Heart right ventricle (tissue), 16 donors: ENCODE measurements around the gene SELENOH. TPM values are rescaled to one million over a fixed set of nuclear protein-coding genes. Genes with fewer than 3 reads are reported as not detected.

Source experiments
- ATAC-seq, 8 donors: fragments of 200-7000 bp; cut with Tn5 transposase; one replicate each; pipeline ENCODE4 v1.9.1; 2020; ENCODE audit warnings: mild to moderate bottlenecking in 8 of 8, moderate library complexity in 8 of 8, moderate number of reproducible peaks in 1 of 8
- DNase-seq, 2 donors: peaks; one replicate each; pipeline ENCODE4 v3.0.0-alpha.2; 2020
- H3K27ac ChIP-seq, 10 donors: fragments of 200-600 bp; sonication (generic) in 2 of 10; one replicate each; pipeline versions ENCODE4 v1.5.0 to v1.8.0; 2020 to 2022; ENCODE audit warnings: mild to moderate bottlenecking in 3 of 10
- H3K27me3 ChIP-seq, 7 donors: fragments of 200-600 bp; one replicate each; pipeline ENCODE4 v1.8.0; 2021 to 2022; ENCODE audit warnings: mild to moderate bottlenecking in 2 of 7
- H3K36me3 ChIP-seq, 9 donors: fragments of 200-600 bp; sonication (generic) in 1 of 9; one replicate each; pipeline versions ENCODE4 v1.5.0 to v1.8.0; 2020 to 2022; ENCODE audit warnings: mild to moderate bottlenecking in 2 of 9
- H3K4me1 ChIP-seq, 9 donors: fragments of 200-600 bp; sonication (generic) in 1 of 9; one replicate each; pipeline versions ENCODE4 v1.5.0 to v1.8.0; 2020 to 2022; ENCODE audit warnings: mild to moderate bottlenecking in 4 of 9
- H3K4me3 ChIP-seq, 10 donors: fragments of 200-600 bp; sonication (generic) in 2 of 10; one replicate each; pipeline versions ENCODE4 v1.5.0 to v1.8.0; 2020 to 2022; ENCODE audit warnings: mild to moderate bottlenecking in 7 of 10, moderate library complexity in 2 of 10
- H3K9me3 ChIP-seq, 11 donors: fragments of 200-600 bp in 10 of 11; sonication (generic) in 2 of 11; one replicate each; pipeline versions ENCODE4 v1.5.0 to v1.8.0; 2013 to 2022; ENCODE audit warnings: mild to moderate bottlenecking in 2 of 11, control low read depth in 1 of 11, moderate library complexity in 1 of 11
- WGBS, 2 donors: extraction: QIAGEN DNeasy Blood & Tissue Kit; methylation state at CpG; one replicate each; pipeline ENCODE4 v1.1.7; 2013; ENCODE audit warnings: inconsistent platforms in 1 of 2; 5-methylcytosine and 5-hydroxymethylcytosine counted together
- intact Hi-C, 10 donors: fragments of 100-400 bp; cut with DNase I; formaldehyde crosslinking; loops; one replicate each; pipeline versions ENCODE4 v1.11.1 to v1.14.2; 2022
- polyA plus RNA-seq, 2 donors: library from polyadenylated mRNA; stranded (reverse); fragments of 200-250 nt; gene quantifications; one replicate each; pipeline ENCODE4 v1.2.3, GENCODE V29; 2013
- total RNA-seq, 10 donors: library from RNA; stranded (reverse); fragmentation: NEBNext Ultra II Directional in 3 of 10; extraction: Animal tissue kit (Norgen Biotek cat#: 25700) in 3 of 10; gene quantifications; one replicate each; pipeline versions ENCODE4 v1.2.1 to v1.2.4, GENCODE V29; 2021 to 2023
- TF ChIP-seq, protein P1 (sequence below), 9 donors: fragments of 200-600 bp; sonication (generic) in 2 of 9; IDR thresholded peaks; one replicate each; pipeline versions ENCODE4 v1.5.0 to v1.8.0; 2021 to 2022; ENCODE audit warnings: antibody characterized with exemption in 9 of 9, mild to moderate bottlenecking in 5 of 9, moderate library complexity in 1 of 9
- donor health status: Arrhythmogenic right ventricular cardiomyopathy.
- donor health status: ischemic (EF 13 %, LVEDD 7.1; RV severe dilation, severe dysfunction).
- donor health status: healthy with polysubstance abuse.
- donor health status: DM: no; HTN: yes; CAD: no.
- donor health status: DM: no; HTN: no; CAD: no.
- donor health status: ischemic (EF 25% LVEDD 6.9; RV normal size, moderate dysfunction).
- donor health status: ischemic (EF 25% LVEDD 5.7; RV mildly dilated, moderate dysfunction).
- donor health status: healthy.
- donor health status: DM: yes; HTN: yes; CAD: no.
- donor health status: Ischemic cardiomyopathy.
- donor health status: ischemic (EF 35%, LVEDD 5.7; RV mildly dilated, moderate dysfunction).
- donor health status: nonischemic (EF 11% LVEDD 7.7; RV severe dilation, severe dysfunction).
- donor health status: DM: yes; HTN: yes; CAD: no.
- donor health status: PGD.
- donor health status: ischemic (EF 29% LVEDD 5.4; RV normal size, mild dysfunction).
- donor health status: nonischemic (EF 23%, LVEDD 6.1; RV moderate dilation, normal function).

Gene SELENOH
- total and polyA plus RNA-seq, 12 donors: 69.8 to 99.0 (median 77.5) TPM

DNA sequence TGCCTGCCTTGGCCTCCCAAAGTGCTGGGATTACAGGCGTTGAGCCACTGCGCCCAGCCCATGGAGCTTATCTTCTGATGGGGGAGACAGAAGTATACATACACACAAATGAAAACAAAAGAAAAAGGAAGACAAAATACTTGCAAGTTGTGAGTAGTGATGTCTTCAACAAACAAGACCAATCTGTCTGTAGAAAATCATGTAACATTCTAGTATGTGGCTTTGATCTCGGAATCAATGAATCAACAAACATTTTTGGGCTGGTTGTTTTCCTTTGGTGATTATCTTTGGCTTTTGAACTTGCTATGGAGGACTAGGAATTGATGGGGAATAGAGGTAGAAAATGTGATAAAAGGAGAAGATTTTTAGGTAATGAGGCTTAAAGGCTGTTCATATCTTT is 16.9 kb downstream of the SELENOH start:
- ATAC-seq (no peak), DNase-seq (no peak)
- Histone ChIP-seq H3K27me3 (no peaks in the 10 kb centered on the region), H3K4me1 (peaks cover 0 to 12% (median 0%) of the 10 kb centered on the region in 9 donors), H3K27ac (no peak overlapping the region), H3K4me3 (no peak overlapping the region), H3K36me3 (no peaks in the 10 kb centered on the region), H3K9me3 (no peaks in the 10 kb centered on the region)
- 85 to 94% methylated on average over 3 of the region's 3 CpGs for WGBS, 2 donors
- intact Hi-C loops: loop anchor here in 1 of 10 donors (10.0 kb wide), 1 partner anchor 757 kb away; no protein-coding TSS in a partner anchor
- TF ChIP-seq, protein P1, sequence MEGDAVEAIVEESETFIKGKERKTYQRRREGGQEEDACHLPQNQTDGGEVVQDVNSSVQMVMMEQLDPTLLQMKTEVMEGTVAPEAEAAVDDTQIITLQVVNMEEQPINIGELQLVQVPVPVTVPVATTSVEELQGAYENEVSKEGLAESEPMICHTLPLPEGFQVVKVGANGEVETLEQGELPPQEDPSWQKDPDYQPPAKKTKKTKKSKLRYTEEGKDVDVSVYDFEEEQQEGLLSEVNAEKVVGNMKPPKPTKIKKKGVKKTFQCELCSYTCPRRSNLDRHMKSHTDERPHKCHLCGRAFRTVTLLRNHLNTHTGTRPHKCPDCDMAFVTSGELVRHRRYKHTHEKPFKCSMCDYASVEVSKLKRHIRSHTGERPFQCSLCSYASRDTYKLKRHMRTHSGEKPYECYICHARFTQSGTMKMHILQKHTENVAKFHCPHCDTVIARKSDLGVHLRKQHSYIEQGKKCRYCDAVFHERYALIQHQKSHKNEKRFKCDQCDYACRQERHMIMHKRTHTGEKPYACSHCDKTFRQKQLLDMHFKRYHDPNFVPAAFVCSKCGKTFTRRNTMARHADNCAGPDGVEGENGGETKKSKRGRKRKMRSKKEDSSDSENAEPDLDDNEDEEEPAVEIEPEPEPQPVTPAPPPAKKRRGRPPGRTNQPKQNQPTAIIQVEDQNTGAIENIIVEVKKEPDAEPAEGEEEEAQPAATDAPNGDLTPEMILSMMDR (IDR thresholded peaks at IDR 0.05): no peak

- 3 to 4% methylated on average over 13 of the region's 13 CpGs for WGBS, 2 donors
Observed at GRCh38 chr11:57761301-57762234, 20.3 kb downstream of the SELENOH start, which contains the start of gene CTNND1. Gene CTNND1 (plus strand): TSS chr11:57761802. CDS start chr11:57791479, 29,677 bp downstream.

GRCh38 chr11:57762235-57762861 is 21.1 kb downstream of the SELENOH start:
- peaks cover 10 to 42% (median 35%) of the 10 kb centered on the region in 9 donors for H3K4me1 ChIP-seq
- no peaks in the 10 kb centered on the region for H3K9me3 ChIP-seq
- no peaks in the 10 kb centered on the region for H3K27me3 ChIP-seq
- intact Hi-C loops: loop anchor here in 8 of 10 donors (1.0 to 5.0 kb wide), 8 partner anchors 13 to 40 kb away; no protein-coding TSS in a partner anchor
- ATAC-seq (peak in 4 of 8 donors; percentile 48 to 67 (median 61)), DNase-seq (no peak)
- peaks cover 0 to 4% (median 0%) of the 10 kb centered on the region in 9 donors for H3K36me3 ChIP-seq
- peak overlapping the region; percentile 59 to 98 (median 94) for H3K27ac ChIP-seq
- H3K4me3 ChIP-seq: peak overlapping the region; percentile 4 to 84 (median 70)
- WGBS, 2 donors: 1 to 3% methylated on average over 9 of the region's 9 CpGs
- TF ChIP-seq, protein P1 (IDR thresholded peaks at IDR 0.05): no peak

More at GRCh38 chr11:57761301-57762234, 20.3 kb downstream of the SELENOH start, which contains the start of gene CTNND1:
- intact Hi-C loops: loop anchor here in 9 of 10 donors (1.0 to 5.0 kb wide), 9 partner anchors 14 to 41 kb away; partner anchors contain the start of gene SELENOH (in 1 of the 9)
- H3K9me3 ChIP-seq: no peaks in the 10 kb centered on the region
- TF ChIP-seq, protein P1 (IDR thresholded peaks at IDR 0.05): peak in 1 of 9 donors; percentile 16
- DNase-seq (peak; percentile 75 to 93), ATAC-seq (peak; percentile 96 to 99 (median 99))
- H3K27ac ChIP-seq: peak within 1 kb of the TSS; percentile 59 to 98 (median 94)
- H3K36me3 ChIP-seq: no peaks in the 10 kb centered on the region
- no peaks in the 10 kb centered on the region for H3K27me3 ChIP-seq
- H3K4me3 ChIP-seq: peak within 1 kb of the TSS; percentile 4 to 84 (median 70)
- peaks cover 10 to 40% (median 27%) of the 10 kb centered on the region in 9 donors for H3K4me1 ChIP-seq

DNA sequence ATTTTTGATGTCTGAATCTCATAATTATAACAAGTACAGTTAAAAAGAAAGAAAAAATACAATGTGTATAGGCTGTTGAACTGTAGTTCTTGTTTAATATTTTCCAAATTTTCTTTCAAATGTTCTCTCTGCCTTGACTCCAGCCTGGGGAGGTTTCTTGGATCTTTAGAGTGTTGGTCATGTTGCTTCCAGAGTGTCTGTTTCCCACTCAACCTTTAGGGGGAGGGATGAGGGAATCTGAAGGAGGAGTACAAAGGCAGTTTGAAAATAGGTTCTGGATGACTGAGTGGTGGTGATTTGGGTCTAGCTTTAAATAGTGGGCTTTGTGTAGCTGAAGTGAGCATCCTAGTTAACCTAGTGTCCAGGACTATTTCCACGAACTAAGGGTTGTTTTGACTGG is 22.3 kb downstream of the SELENOH start:
- WGBS, 2 donors: 3% methylated on average over 1 of the region's 1 CpG
- TF ChIP-seq, protein P1 (IDR thresholded peaks at IDR 0.05): peak in 8 of 9 donors; percentile 14 to 57 (median 33)
- no peaks in the 10 kb centered on the region for H3K9me3 ChIP-seq
- ATAC-seq (peak in 6 of 8 donors; percentile 25 to 52 (median 40)), DNase-seq (no peak)
- peak overlapping the region; percentile 4 to 84 (median 70) for H3K4me3 ChIP-seq
- intact Hi-C loops: loop anchor here in 8 of 10 donors (2.0 to 5.0 kb wide), 6 partner anchors 13 to 39 kb away; no protein-coding TSS in a partner anchor
- H3K4me1 ChIP-seq: peaks cover 10 to 54% (median 44%) of the 10 kb centered on the region in 9 donors
- no peaks in the 10 kb centered on the region for H3K27me3 ChIP-seq
- peaks cover 0 to 5% (median 0%) of the 10 kb centered on the region in 9 donors for H3K36me3 ChIP-seq
- H3K27ac ChIP-seq: peak overlapping the region in 9 of 10 donors; percentile 59 to 98 (median 94)
